Gastrocnemius medialis (tissue), 4 donors: ENCODE data around the gene TBP. TPM values are rescaled to one million over a fixed set of nuclear protein-coding genes. Genes with fewer than 3 reads are reported as not detected.
A peak's percentile ranks its signal among the peaks of the same experiment; 100 is the strongest.

Source experiments
- ATAC-seq, 2 donors: fragments of 150-250 bp; one replicate each; pipeline ENCODE4 v1.9.1; 2016
- DNase-seq, 2 donors: peaks; one replicate each; pipeline ENCODE4 v3.0.0-alpha.2; 2019
- H3K27ac ChIP-seq, 4 donors: fragments of 200-600 bp; sonication (generic); 1 replicate in 1 of 4; 2 replicates in 3 of 4; pipeline ENCODE4 v1.5.1; 2016 to 2018; ENCODE audit warnings: mild to moderate bottlenecking in 2 of 4, moderate library complexity in 1 of 4
- H3K27me3 ChIP-seq, 3 donors: fragments of 200-600 bp; sonication (generic) in 2 of 3; 1 replicate in 1 of 3; 2 replicates in 2 of 3; pipeline versions ENCODE4 v1.5.1 to v1.6.0; 2016 to 2019; ENCODE audit warnings: mild to moderate bottlenecking in 1 of 3, moderate library complexity in 1 of 3
- H3K36me3 ChIP-seq, 2 donors: fragments of 200-600 bp; sonication (generic) in 1 of 2; one replicate each; pipeline ENCODE4 v1.5.1; 2017 to 2018
- H3K4me1 ChIP-seq, 2 donors: fragments of 200-600 bp; sonication (generic) in 1 of 2; one replicate each; pipeline ENCODE4 v1.5.1; 2016 to 2017; ENCODE audit warnings: mild to moderate bottlenecking in 2 of 2
- H3K4me3 ChIP-seq, 4 donors: fragments of 200-600 bp; sonication (generic) in 3 of 4; 1 replicate in 1 of 4; 2 replicates in 3 of 4; pipeline ENCODE4 v1.5.1; 2016 to 2019; ENCODE audit warnings: mild to moderate bottlenecking in 2 of 4
- H3K9me3 ChIP-seq, 3 donors: fragments of 200-600 bp; sonication (generic) in 2 of 3; 1 replicate in 1 of 3; 2 replicates in 2 of 3; pipeline ENCODE4 v1.5.1; 2016 to 2019
- POLR2A ChIP-seq, 2 donors: fragments of 450-650 bp; IDR thresholded peaks; one replicate each; pipeline ENCODE4 v1.6.1; 2017; ENCODE audit warnings: antibody characterized with exemption in 2 of 2, mild to moderate bottlenecking in 2 of 2, moderate library complexity in 2 of 2
- in situ Hi-C, 4 donors: fragments of 200-750 bp; cut with MboI; loops; one replicate each; pipeline versions ENCODE4 v1.15.0 to v1.8.0; 2017; ENCODE audit warnings: low sequenced_read_pairs in 4 of 4
- intact Hi-C: fragments of 100-400 bp; cut with DNase I; formaldehyde crosslinking; loops from one replicate; pipeline ENCODE4 v1.15.1; 2023; ENCODE audit warnings: low total_unique reads
- total RNA-seq, 4 donors: library from RNA; depleted of rRNA; stranded (reverse); fragments of >200 nt; gene quantifications; one replicate each; pipeline versions ENCODE4 v1.1.0 to v1.2.3, GENCODE V29; 2016
- TF ChIP-seq, protein P1 (sequence below), 5 experiments: fragments of 450-650 bp in 3 of 5; fragments of 200-600 bp in 2 of 5; sonication (generic) in 2 of 5; IDR thresholded peaks in 4 of 5; conservative IDR thresholded peaks in 1 of 5; 1 replicate in 4 of 5; 2 replicates in 1 of 5; pipeline ENCODE4 v1.5.1; 2016 to 2019; ENCODE audit warnings: antibody characterized with exemption in 5 of 5, mild to moderate bottlenecking in 3 of 5, moderate library complexity in 3 of 5

The TBP gene
- total RNA-seq, 4 donors from 2014 or later = 9.7 to 17.3 (median 15.3) TPM

DNA sequence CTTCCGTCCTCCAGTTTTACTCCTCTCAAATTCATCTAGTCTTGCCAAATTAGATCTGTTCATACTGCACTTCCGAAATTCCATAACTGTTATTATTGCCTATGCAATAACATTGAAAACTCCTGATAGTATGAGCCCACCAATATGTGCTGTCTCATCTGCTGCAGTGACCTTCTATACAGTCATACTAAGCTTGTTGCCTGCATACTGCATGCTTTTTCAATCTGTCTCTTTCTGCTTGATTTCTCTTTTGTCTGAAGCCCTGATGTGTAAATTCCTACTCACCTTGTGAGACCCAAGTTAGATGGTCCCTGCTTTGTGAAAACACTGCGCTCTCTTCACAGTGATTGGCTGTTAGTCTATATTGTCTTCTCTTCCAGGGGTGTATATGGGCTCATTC, 1.1 kb downstream of the TBP start:
- H3K36me3 ChIP-seq = peaks cover 0 to 19% of the 10 kb centered on the region in 2 donors
- peak overlapping the region; percentile 75 to 95 (median 80) for H3K4me3 ChIP-seq
- in situ Hi-C loops (loop anchor here in 3 of 4 donors (10.0 kb wide), 1 partner anchor 801 kb away; the partner anchor contains the start of genes DYNLT2 (in 3 of the 3) and ERMARD (in 3 of the 3)), intact Hi-C loops (loop anchor here (10.0 kb wide), 1 partner anchor 831 kb away; the partner anchor contains the start of gene PHF10)
- H3K27me3 ChIP-seq = no peaks in the 10 kb centered on the region
- no peaks in the 10 kb centered on the region for H3K9me3 ChIP-seq
- ATAC-seq = no peak
- TF ChIP-seq, protein P1, sequence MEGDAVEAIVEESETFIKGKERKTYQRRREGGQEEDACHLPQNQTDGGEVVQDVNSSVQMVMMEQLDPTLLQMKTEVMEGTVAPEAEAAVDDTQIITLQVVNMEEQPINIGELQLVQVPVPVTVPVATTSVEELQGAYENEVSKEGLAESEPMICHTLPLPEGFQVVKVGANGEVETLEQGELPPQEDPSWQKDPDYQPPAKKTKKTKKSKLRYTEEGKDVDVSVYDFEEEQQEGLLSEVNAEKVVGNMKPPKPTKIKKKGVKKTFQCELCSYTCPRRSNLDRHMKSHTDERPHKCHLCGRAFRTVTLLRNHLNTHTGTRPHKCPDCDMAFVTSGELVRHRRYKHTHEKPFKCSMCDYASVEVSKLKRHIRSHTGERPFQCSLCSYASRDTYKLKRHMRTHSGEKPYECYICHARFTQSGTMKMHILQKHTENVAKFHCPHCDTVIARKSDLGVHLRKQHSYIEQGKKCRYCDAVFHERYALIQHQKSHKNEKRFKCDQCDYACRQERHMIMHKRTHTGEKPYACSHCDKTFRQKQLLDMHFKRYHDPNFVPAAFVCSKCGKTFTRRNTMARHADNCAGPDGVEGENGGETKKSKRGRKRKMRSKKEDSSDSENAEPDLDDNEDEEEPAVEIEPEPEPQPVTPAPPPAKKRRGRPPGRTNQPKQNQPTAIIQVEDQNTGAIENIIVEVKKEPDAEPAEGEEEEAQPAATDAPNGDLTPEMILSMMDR (IDR thresholded peaks at IDR 0.05 in 4 of 5, conservative IDR thresholded peaks at IDR 0.05 in 1 of 5) = no peak
- TF ChIP-seq POLR2A (IDR thresholded peaks at IDR 0.05) = no peak
- DNase-seq = no peak
- peak overlapping the region; percentile 93 to 98 (median 94) for H3K27ac ChIP-seq
- H3K4me1 ChIP-seq = peaks cover 34 to 40% of the 10 kb centered on the region in 2 donors

DNA sequence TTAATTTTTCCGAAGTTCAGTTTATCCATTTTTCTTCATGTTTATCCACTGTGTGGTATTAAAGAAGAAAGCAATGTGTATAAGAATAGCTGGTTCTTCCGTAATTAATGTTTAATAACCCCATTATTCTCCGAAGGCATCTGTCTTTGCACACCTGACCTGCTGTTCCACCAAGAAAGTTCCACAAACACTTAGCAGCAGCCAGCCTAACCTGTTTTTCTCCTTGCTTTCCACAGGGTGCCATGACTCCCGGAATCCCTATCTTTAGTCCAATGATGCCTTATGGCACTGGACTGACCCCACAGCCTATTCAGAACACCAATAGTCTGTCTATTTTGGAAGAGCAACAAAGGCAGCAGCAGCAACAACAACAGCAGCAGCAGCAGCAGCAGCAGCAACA, 7.4 kb downstream of the TBP start:
- ATAC-seq = no peak
- intact Hi-C loops (no loop called here), in situ Hi-C loops (no loop called here)
- Histone ChIP-seq H3K4me1 (peaks cover 0 to under 1% of the 10 kb centered on the region in 2 donors), H3K27ac (no peak overlapping the region), H3K9me3 (no peaks in the 10 kb centered on the region), H3K36me3 (peaks cover 0 to 73% of the 10 kb centered on the region in 2 donors), H3K27me3 (no peaks in the 10 kb centered on the region), H3K4me3 (no peak overlapping the region)
- no peak for TF ChIP-seq POLR2A (IDR thresholded peaks at IDR 0.05)
- TF ChIP-seq, protein P1 (IDR thresholded peaks at IDR 0.05 in 4 of 5, conservative IDR thresholded peaks at IDR 0.05 in 1 of 5) = no peak
- no peak for DNase-seq

DNA sequence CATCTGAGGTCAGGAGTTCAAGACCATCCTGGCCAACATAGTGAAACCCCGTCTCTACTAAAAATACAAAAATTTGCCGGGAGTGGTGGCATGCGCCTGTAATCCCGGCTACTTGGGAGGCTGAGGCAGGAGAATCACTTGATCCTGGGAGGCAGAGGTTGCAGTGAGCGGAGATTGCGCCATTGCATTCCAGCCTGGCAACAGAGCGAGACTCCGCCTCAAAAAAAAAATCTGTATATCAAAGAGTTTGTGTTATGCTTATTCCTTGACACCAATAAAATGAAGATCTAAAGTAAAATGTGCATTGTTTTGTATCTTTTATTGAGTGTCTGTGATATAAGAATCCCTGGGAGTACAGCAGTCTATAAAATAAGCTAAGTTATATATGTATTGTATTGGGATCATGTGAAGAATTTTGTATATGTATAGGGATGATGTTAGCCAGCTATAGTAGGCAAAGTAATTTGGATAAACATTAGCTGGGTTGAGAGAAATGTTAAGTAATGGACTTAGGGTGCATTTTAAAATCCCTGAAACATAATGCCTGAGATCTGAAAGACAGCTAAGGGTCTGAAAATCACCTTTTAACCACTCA, 10.9 kb downstream of the TBP start:
- H3K27ac ChIP-seq = no peak overlapping the region
- DNase-seq (no peak), ATAC-seq (no peak)
- in situ Hi-C loops (no loop called here), intact Hi-C loops (no loop called here)
- TF ChIP-seq, protein P1 (IDR thresholded peaks at IDR 0.05 in 4 of 5, conservative IDR thresholded peaks at IDR 0.05 in 1 of 5) = no peak
- no peak for TF ChIP-seq POLR2A (IDR thresholded peaks at IDR 0.05)
- H3K4me3 ChIP-seq = no peak overlapping the region
- H3K36me3 ChIP-seq = peaks cover 0 to 81% of the 10 kb centered on the region in 2 donors
- no peaks in the 10 kb centered on the region for H3K9me3 ChIP-seq
- no peaks in the 10 kb centered on the region for H3K27me3 ChIP-seq
- H3K4me1 ChIP-seq = no peaks in the 10 kb centered on the region

DNA sequence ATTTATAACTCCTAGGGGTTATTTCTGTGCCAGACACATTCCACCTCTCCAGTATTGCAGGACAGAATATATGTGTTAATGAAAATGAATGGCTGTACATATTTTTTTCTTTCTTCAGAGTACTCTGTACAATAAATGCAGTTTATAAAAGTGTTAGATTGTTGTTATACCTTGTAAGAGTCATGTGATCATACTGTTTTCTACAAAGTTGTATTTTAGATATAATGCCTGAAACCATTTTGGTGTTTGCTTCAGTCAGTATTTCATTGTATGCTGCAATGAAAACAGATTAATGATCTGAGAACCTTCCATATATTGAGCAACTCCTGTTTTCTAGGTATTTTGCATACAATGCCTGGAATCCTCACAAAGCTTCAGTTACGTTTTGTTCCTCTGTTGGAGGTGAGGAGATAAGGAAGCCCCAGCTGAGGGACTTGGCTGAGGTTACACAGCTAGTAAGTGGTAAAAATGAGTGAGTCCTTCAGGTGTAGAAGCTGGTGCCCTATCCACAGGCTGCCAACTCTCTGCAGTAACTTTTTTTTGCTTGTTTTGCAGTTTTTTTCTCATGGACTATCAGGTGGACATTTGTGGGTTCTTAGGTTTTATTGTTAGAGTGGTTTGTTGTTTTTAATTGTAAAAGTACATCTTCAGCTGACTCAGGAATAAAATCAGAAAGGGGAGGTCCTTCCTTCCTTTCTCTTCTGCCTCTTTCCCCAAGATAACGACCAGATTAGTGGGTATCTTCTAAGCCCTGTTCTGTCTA, 18.7 kb downstream of the TBP start:
- no peak for DNase-seq
- TF ChIP-seq, protein P1 (IDR thresholded peaks at IDR 0.05 in 4 of 5, conservative IDR thresholded peaks at IDR 0.05 in 1 of 5) = no peak
- no peak for TF ChIP-seq POLR2A (IDR thresholded peaks at IDR 0.05)
- H3K4me1 ChIP-seq = no peaks in the 10 kb centered on the region
- no peak overlapping the region for H3K4me3 ChIP-seq
- no peaks in the 10 kb centered on the region for H3K27me3 ChIP-seq
- no peaks in the 10 kb centered on the region for H3K9me3 ChIP-seq
- intact Hi-C loops = no loop called here
- in situ Hi-C loops = no loop called here
- no peak overlapping the region for H3K27ac ChIP-seq
- no peak for ATAC-seq
- peaks cover 0 to 77% of the 10 kb centered on the region in 2 donors for H3K36me3 ChIP-seq
